Transverse colon (tissue), 4 donors: ENCODE measurements around the gene VSNL1. TPM values are rescaled to one million over a fixed set of nuclear protein-coding genes. Genes with fewer than 3 reads are reported as not detected.

Experiments
- DNase-seq: peaks from one replicate; pipeline ENCODE4 v3.0.0-alpha.2; 2019
- H3K27ac ChIP-seq, 4 donors: fragments of 200-600 bp; sonication (generic); 2 replicates each; pipeline ENCODE4 v1.5.1; 2016 to 2018; ENCODE audit warnings: inconsistent platforms in 4 of 4
- H3K27me3 ChIP-seq: fragments of 200-600 bp; sonication (generic); 2 replicates; pipeline ENCODE4 v1.5.1; 2017; ENCODE audit warnings: inconsistent platforms
- H3K36me3 ChIP-seq, 4 donors: fragments of 200-600 bp; sonication (generic); 2 replicates each; pipeline ENCODE4 v1.5.1; 2017 to 2019; ENCODE audit warnings: inconsistent platforms in 4 of 4
- H3K4me1 ChIP-seq, 4 donors: fragments of 200-600 bp; sonication (generic); 2 replicates each; pipeline ENCODE4 v1.5.1; 2017 to 2020; ENCODE audit warnings: inconsistent platforms in 4 of 4
- H3K4me3 ChIP-seq, 4 donors: fragments of 200-600 bp; sonication (generic); 1 replicate in 1 of 4; 2 replicates in 3 of 4; pipeline versions ENCODE4 v1.5.1 to v1.6.1; 2017 to 2019; ENCODE audit warnings: inconsistent platforms in 4 of 4
- H3K9me3 ChIP-seq, 2 donors: fragments of 200-600 bp; sonication (generic); 2 replicates each; pipeline ENCODE4 v1.5.1; 2017 to 2019; ENCODE audit warnings: inconsistent platforms in 2 of 2
- EP300 ChIP-seq: sonication (generic); formaldehyde crosslinking; IDR thresholded peaks from one replicate; pipeline ENCODE4 v1.6.1; 2017; ENCODE audit warnings: antibody characterized with exemption, low read depth
- POLR2A ChIP-seq: fragments of 450-650 bp; IDR thresholded peaks from one replicate; pipeline ENCODE4 v1.6.1; 2016; ENCODE audit warnings: antibody characterized with exemption, mild to moderate bottlenecking, moderate library complexity
- POLR2AphosphoS5 ChIP-seq, 3 donors: sonication (generic); formaldehyde crosslinking; IDR thresholded peaks; one replicate each; pipeline ENCODE4 v1.6.1; 2016; ENCODE audit warnings: antibody characterized with exemption in 3 of 3
- WGBS, 2 donors: methylation state at CpG; one replicate each; pipeline ENCODE4 v1.1.5; 2018; ENCODE audit warnings: low coverage in 1 of 2; 5-methylcytosine and 5-hydroxymethylcytosine counted together
- in situ Hi-C, 4 donors: fragments of 200-750 bp; cut with MboI; loops; one replicate each; pipeline versions ENCODE4 v1.15.0 to v1.15.1; 2017; ENCODE audit warnings: low sequenced_read_pairs in 3 of 4, low pct_ligation_motif_present in 1 of 4, low pct_unique_long_range_greater_than_20kb in 1 of 4
- intact Hi-C: fragments of 100-400 bp; cut with DNase I; formaldehyde crosslinking; loops from one replicate; pipeline ENCODE4 v1.15.1; 2023; ENCODE audit warnings: low total_unique reads
- total RNA-seq, 4 donors: library from RNA; depleted of rRNA; stranded (reverse); fragments of >200 nt; gene quantifications; one replicate each; pipeline ENCODE4 v1.1.0, GENCODE V29; 2016
- TF ChIP-seq, protein P1 (sequence below), 5 experiments: fragments of 200-600 bp in 3 of 5; fragments of 450-650 bp in 2 of 5; sonication (generic) in 3 of 5; IDR thresholded peaks; 1 replicate in 2 of 5; 2 replicates in 3 of 5; pipeline ENCODE4 v1.5.1; 2016 to 2017; ENCODE audit warnings: antibody characterized with exemption in 5 of 5, inconsistent platforms in 3 of 5, mild to moderate bottlenecking in 2 of 5, moderate library complexity in 1 of 5

Gene VSNL1
- total RNA-seq, 4 donors from 2014 or later, result 0.96 to 1.1 TPM; not detected in 2

DNA sequence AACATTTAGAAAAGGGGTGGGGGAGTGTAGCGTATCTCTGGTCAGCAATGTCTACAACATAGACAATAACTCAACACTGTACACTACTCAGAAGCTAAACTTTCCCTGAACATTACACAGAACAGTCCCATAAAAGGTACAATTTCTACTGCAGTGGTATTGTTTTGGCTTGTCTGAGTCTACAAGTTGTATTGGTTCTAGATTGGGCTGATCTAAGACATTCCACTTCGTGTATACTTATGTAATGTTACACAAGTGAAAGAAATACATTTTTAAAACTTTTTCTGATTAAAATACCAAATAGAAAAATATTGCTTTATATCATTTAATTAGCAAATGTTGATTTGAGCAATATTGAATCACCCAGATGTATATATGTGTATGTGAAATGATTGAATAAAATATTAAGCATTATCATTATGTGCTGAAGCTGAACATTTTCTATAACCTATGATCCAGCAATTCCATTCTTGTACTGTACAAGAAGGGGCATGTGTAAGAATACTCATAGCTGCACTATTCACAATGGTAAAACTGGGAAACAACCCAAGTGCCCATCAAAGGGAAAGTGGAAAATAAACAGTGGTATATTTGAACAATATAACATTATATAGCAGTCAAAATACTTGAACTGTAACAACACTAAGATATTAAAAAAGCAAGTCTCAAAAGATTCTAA lies 52.4 kb downstream of the VSNL1 start:
- WGBS, 2 donors, result 33 to 54% methylated on average over 1 to 2 of the region's 2 CpGs
- no peaks in the 10 kb centered on the region for H3K9me3 ChIP-seq
- in situ Hi-C loops, result no loop called here
- H3K4me3 ChIP-seq, result no peak overlapping the region
- peaks cover 0 to 5% (median 0%) of the 10 kb centered on the region in 4 donors for H3K4me1 ChIP-seq
- H3K36me3 ChIP-seq, result no peaks in the 10 kb centered on the region
- H3K27me3 ChIP-seq, result no peaks in the 10 kb centered on the region
- H3K27ac ChIP-seq, result no peak overlapping the region
- no peak for DNase-seq
- TF ChIP-seq POLR2AphosphoS5 (IDR thresholded peaks at IDR 0.05) (no peak), POLR2A (no peak), EP300 (no peak)
- TF ChIP-seq, protein P1, sequence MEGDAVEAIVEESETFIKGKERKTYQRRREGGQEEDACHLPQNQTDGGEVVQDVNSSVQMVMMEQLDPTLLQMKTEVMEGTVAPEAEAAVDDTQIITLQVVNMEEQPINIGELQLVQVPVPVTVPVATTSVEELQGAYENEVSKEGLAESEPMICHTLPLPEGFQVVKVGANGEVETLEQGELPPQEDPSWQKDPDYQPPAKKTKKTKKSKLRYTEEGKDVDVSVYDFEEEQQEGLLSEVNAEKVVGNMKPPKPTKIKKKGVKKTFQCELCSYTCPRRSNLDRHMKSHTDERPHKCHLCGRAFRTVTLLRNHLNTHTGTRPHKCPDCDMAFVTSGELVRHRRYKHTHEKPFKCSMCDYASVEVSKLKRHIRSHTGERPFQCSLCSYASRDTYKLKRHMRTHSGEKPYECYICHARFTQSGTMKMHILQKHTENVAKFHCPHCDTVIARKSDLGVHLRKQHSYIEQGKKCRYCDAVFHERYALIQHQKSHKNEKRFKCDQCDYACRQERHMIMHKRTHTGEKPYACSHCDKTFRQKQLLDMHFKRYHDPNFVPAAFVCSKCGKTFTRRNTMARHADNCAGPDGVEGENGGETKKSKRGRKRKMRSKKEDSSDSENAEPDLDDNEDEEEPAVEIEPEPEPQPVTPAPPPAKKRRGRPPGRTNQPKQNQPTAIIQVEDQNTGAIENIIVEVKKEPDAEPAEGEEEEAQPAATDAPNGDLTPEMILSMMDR (IDR thresholded peaks at IDR 0.05), result no peak
- intact Hi-C loops, result no loop called here

DNA sequence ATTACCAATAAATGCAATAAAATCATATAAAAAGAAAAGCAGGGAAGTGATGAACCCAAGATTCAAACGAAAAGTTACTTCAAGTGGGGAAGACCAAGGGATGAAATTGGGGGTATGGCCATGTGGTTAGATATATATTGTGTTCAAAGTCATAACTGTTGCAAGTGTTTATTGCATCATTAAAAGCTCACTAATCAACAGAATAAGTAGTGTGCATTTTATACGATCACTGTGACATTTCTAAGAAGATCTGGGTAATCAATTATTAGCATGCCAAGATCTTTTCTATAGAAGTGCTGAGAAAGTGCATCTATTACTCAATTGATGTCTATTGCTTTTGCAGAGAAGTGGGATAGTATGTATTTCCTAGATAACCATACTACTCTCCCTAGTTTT lies 52.9 kb downstream of the VSNL1 start:
- intact Hi-C loops, result no loop called here
- H3K27me3 ChIP-seq, result no peaks in the 10 kb centered on the region
- TF ChIP-seq, protein P1 (IDR thresholded peaks at IDR 0.05), result no peak
- no peak for TF ChIP-seq POLR2A
- TF ChIP-seq POLR2AphosphoS5 (IDR thresholded peaks at IDR 0.05), result no peak
- TF ChIP-seq EP300, result no peak
- no peaks in the 10 kb centered on the region for H3K9me3 ChIP-seq
- in situ Hi-C loops, result no loop called here
- no peak for DNase-seq
- H3K36me3 ChIP-seq, result no peaks in the 10 kb centered on the region
- WGBS, 2 donors, result 69 to 91% methylated on average over 1 to 2 of the region's 2 CpGs
- H3K4me1 ChIP-seq, result peaks cover 0 to 5% (median 0%) of the 10 kb centered on the region in 4 donors
- no peak overlapping the region for H3K27ac ChIP-seq
- no peak overlapping the region for H3K4me3 ChIP-seq

DNA sequence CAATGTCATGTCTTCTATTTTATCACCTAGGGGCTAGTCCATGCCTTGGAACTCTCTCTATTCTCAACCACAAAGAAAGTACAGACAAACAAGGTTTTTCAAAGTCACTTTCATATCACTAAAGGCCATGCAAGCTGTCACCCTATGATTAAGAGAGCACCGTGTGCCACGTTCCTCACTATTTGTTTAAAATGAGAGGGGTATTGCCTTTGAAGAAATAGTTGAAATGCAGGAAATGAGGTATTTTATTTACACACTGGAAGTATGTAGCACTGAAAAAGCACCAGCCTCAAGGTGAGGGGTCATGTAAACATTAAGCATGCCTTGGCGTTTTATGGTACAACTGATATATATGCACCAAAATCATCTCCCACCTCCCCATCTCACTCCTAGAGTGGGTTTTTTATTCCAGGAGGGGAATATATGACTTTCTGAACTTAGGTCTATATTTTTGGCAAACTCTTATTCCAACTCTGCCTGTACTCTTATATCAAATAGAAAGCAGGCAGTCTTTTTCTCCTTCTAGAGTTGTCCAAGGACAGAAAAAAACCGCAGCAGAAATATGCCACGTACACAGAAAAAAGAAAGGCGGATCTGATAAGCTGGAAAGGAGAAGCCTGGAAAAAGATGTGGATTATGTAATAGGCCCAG lies 53.5 kb downstream of the VSNL1 start:
- Histone ChIP-seq H3K27me3 (no peaks in the 10 kb centered on the region), H3K4me1 (peaks cover 0 to 5% (median 0%) of the 10 kb centered on the region in 4 donors), H3K27ac (no peak overlapping the region), H3K4me3 (no peak overlapping the region), H3K9me3 (no peaks in the 10 kb centered on the region), H3K36me3 (no peaks in the 10 kb centered on the region)
- no peak for TF ChIP-seq POLR2A
- TF ChIP-seq, protein P1 (IDR thresholded peaks at IDR 0.05), result no peak
- no peak for TF ChIP-seq EP300
- no peak for TF ChIP-seq POLR2AphosphoS5 (IDR thresholded peaks at IDR 0.05)
- 61 to 70% methylated on average over 6 of the region's 6 CpGs for WGBS, 2 donors
- intact Hi-C loops (no loop called here), in situ Hi-C loops (no loop called here)
- no peak for DNase-seq

DNA sequence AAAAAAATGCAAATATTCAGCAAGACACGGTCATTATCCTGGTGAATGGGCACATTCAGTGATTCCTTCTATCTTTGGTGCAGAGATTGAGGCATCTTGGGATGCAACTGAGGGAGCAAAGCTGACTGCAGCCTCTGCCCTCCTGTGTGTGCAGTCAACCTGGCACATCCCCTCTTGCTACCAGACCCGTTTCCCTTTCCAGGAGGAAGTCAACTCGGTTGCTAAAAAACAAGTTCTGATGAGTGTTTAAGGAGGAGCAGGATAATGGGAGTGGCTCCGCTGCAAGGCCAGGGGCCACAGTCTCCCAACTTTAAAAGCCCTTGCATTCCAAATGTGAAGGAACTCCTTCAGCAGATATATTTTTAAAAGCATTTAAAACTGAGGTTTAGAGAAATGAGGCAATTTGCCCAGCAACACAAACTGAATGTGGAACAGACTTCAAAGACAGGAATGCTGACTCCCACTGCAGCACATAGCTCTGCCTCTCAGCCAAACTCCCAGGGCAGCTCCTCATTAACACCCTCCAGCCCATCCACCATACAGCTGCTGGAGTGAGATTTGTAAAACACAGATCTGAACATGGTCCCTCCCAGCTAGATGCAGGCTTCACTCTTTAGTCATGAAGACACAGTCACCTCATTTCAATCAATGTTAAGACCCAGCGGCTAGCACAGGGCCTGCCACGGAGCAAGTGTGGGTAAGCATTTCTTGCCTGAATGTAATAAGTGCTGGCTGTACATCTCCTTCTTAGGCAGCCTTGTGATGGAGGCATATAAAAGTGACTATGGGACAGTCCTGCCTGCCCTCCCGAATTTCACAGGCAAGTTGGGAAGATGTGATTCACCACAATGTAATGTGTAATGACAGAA lies 54.3 kb downstream of the VSNL1 start:
- peaks cover 0 to 5% (median 0%) of the 10 kb centered on the region in 4 donors for H3K4me1 ChIP-seq
- 57 to 63% methylated on average over 1 to 7 of the region's 7 CpGs for WGBS, 2 donors
- DNase-seq, result no peak
- H3K27ac ChIP-seq, result no peak overlapping the region
- TF ChIP-seq POLR2AphosphoS5 (IDR thresholded peaks at IDR 0.05) (no peak), POLR2A (no peak), EP300 (no peak)
- TF ChIP-seq, protein P1 (IDR thresholded peaks at IDR 0.05), result no peak
- no peaks in the 10 kb centered on the region for H3K9me3 ChIP-seq
- no peaks in the 10 kb centered on the region for H3K36me3 ChIP-seq
- no peak overlapping the region for H3K4me3 ChIP-seq
- no peaks in the 10 kb centered on the region for H3K27me3 ChIP-seq
- intact Hi-C loops, result no loop called here
- in situ Hi-C loops, result no loop called here
